Activated CD8-positive, alpha-beta T cell treated with anti-CD3 and anti-CD28 coated beads for 36 hours (primary cell): ENCODE measurements around the gene LMO2. TPM values are rescaled to one million over a fixed set of nuclear protein-coding genes. Genes with fewer than 3 reads are reported as not detected.
A peak's percentile ranks its signal among the peaks of the same experiment; 100 is the strongest.

Experiments used
- ATAC-seq: fragments of 200-7000 bp; cut with Tn5 transposase; one replicate; pipeline ENCODE4 v1.10.0; 2021; ENCODE audit warnings: mild to moderate bottlenecking, moderate library complexity
- CTCF ChIA-PET: fragments of 350-600 bp; sonication (Branson Sonifier 250); formaldehyde crosslinking; loops from one replicate; lab custom pipeline; 2021; ENCODE audit warnings: antibody characterized with exemption; lab: Charles Lee
- POLR2A ChIA-PET: fragments of 350-600 bp; sonication (Branson Sonifier 250); formaldehyde crosslinking; loops from one replicate; lab custom pipeline; 2021; ENCODE audit warnings: antibody characterized with exemption; lab: Charles Lee
- DNase-seq: peaks from one replicate; pipeline ENCODE4 v3.0.0-alpha.2; 2020
- H3K27ac Mint-ChIP-seq: one replicate; pipeline ENCODE4 v1.8.0; 2021; ENCODE audit warnings: mild to moderate bottlenecking, mixed read lengths
- H3K27me3 Mint-ChIP-seq: one replicate; pipeline ENCODE4 v1.8.0; 2021; ENCODE audit warnings: mixed read lengths
- H3K36me3 Mint-ChIP-seq: one replicate; pipeline ENCODE4 v1.8.0; 2021; ENCODE audit warnings: low read depth, mixed read lengths
- H3K4me1 Mint-ChIP-seq: one replicate; pipeline ENCODE4 v1.8.0; 2021; ENCODE audit warnings: low read depth, mixed read lengths
- H3K4me3 Mint-ChIP-seq: one replicate; pipeline ENCODE4 v1.8.0; 2021; ENCODE audit warnings: mild to moderate bottlenecking, moderate library complexity, mixed read lengths
- H3K9me3 Mint-ChIP-seq: one replicate; pipeline ENCODE4 v1.8.0; 2021; ENCODE audit warnings: mixed read lengths
- CTCF ChIP-seq: fragments of 200-600 bp; IDR thresholded peaks from one replicate; pipeline ENCODE4 v1.8.0; 2022; ENCODE audit warnings: antibody characterized with exemption, mild to moderate bottlenecking
- intact Hi-C: fragments of 100-400 bp; cut with micrococcal nuclease; formaldehyde crosslinking; loops from one replicate; pipeline ENCODE4 v1.10.0; 2022
- total RNA-seq, 2 experiments: library from RNA; stranded (reverse); gene quantifications; one replicate each; pipeline ENCODE4 v1.2.3, GENCODE V29; 2021

LMO2 gene
- total RNA-seq, 2 experiments from 2014 or later = not detected

GRCh38 chr11:33874433-33874832 is 17.4 kb downstream of the LMO2 start:
- Mint-ChIP-seq H3K27me3 (peaks cover 64% of the 10 kb centered on the region), H3K4me1 (peaks cover 9% of the 10 kb centered on the region), H3K4me3 (no peak overlapping the region), H3K9me3 (no peaks in the 10 kb centered on the region), H3K36me3 (no peaks in the 10 kb centered on the region), H3K27ac (no peak overlapping the region)
- ATAC-seq (no peak), DNase-seq (no peak)
- intact Hi-C loops = no loop called here
- no peak for TF ChIP-seq CTCF
- ChIA-PET POLR2A (no interaction called here), CTCF (interaction anchor here (1.0 to 2.4 kb wide), 4 partner anchors 16 to 122 kb away, joined by 3 to 9 read pairs (median 4); no protein-coding TSS in a partner anchor)

- intact Hi-C loops = loop anchor here (2.0 kb wide), 1 partner anchor 21 kb away; no protein-coding TSS in a partner anchor
- ATAC-seq (peak; percentile 72), DNase-seq (peak; percentile 23)
- CTCF ChIA-PET = interaction anchor here (0.9 to 3.5 kb wide), 5 partner anchors 9 to 118 kb away, joined by 3 to 15 read pairs (median 5); no protein-coding TSS in a partner anchor
- no peaks in the 10 kb centered on the region for H3K36me3 Mint-ChIP-seq
- H3K27me3 Mint-ChIP-seq = peaks cover 62% of the 10 kb centered on the region
- peak overlapping the region; percentile 71 for H3K4me3 Mint-ChIP-seq
- TF ChIP-seq CTCF = no peak
- peaks cover 13% of the 10 kb centered on the region for H3K4me1 Mint-ChIP-seq
- H3K9me3 Mint-ChIP-seq = no peaks in the 10 kb centered on the region
- H3K27ac Mint-ChIP-seq = no peak overlapping the region
- POLR2A ChIA-PET = interaction anchor here (0.9 to 1.1 kb wide), 2 partner anchors 10 to 25 kb away, joined by 3 read pairs; no protein-coding TSS in a partner anchor
Measured at GRCh38 chr11:33869481-33870422, 22.1 kb downstream of the LMO2 start.

- DNase-seq (no peak), ATAC-seq (no peak)
- intact Hi-C loops = loop anchor here (2.0 kb wide), 1 partner anchor 22 kb away; no protein-coding TSS in a partner anchor
- Mint-ChIP-seq H3K4me1 (peaks cover 13% of the 10 kb centered on the region), H3K9me3 (no peaks in the 10 kb centered on the region), H3K36me3 (no peaks in the 10 kb centered on the region), H3K27me3 (peaks cover 60% of the 10 kb centered on the region), H3K4me3 (no peak overlapping the region), H3K27ac (no peak overlapping the region)
- TF ChIP-seq CTCF = no peak
- ChIA-PET CTCF (interaction anchor here (0.9 to 3.5 kb wide), 8 partner anchors 10 to 128 kb away, joined by 3 to 29 read pairs (median 6); no protein-coding TSS in a partner anchor), POLR2A (interaction anchor here (1.1 kb wide), 1 partner anchor 9 kb away, joined by 3 read pairs; no protein-coding TSS in a partner anchor)
Measured at GRCh38 chr11:33868647-33869461, 23.0 kb downstream of the LMO2 start.

- intact Hi-C loops = loop anchor here (2.0 kb wide), 1 partner anchor 23 kb away; no protein-coding TSS in a partner anchor
- DNase-seq (no peak), ATAC-seq (no peak)
- Mint-ChIP-seq H3K27me3 (peaks cover 61% of the 10 kb centered on the region), H3K36me3 (no peaks in the 10 kb centered on the region), H3K4me1 (peaks cover 13% of the 10 kb centered on the region), H3K27ac (no peak overlapping the region), H3K4me3 (no peak overlapping the region), H3K9me3 (no peaks in the 10 kb centered on the region)
- ChIA-PET CTCF (interaction anchor here (0.9 to 3.5 kb wide), 7 partner anchors 10 to 129 kb away, joined by 3 to 29 read pairs (median 6); no protein-coding TSS in a partner anchor), POLR2A (no interaction called here)
- no peak for TF ChIP-seq CTCF
Measured at GRCh38 chr11:33867996-33868646, 23.8 kb downstream of the LMO2 start.
